ENCODE data around the gene TECR. TPM values are rescaled to one million over a fixed set of nuclear protein-coding genes. Genes with fewer than 3 reads are reported as not detected.
"Not testable (repeated sequence)": the region's sequence is repeated elsewhere in the genome, so short reads cannot be mapped to it uniquely, and the experiment has no call there.

TECR gene
- total and polyA plus RNA-seq, 2 donors, result 51.3 to 143 TPM

GRCh38 chr19:14542711-14543328 lies 13.4 kb downstream of the TECR start:
- DNase-seq (ENCODE audit: low read depth in 6 of 9, low spot score in 9 of 9), result no peak
- H3K27ac ChIP-seq (ENCODE audit: low read depth in 1 of 2, low read length in 1 of 2), result peak overlapping the region in 1 of 2 donors; percentile 62
- H3K9me3 ChIP-seq (ENCODE audit: control insufficient read depth in 2 of 2, insufficient read depth in 1 of 2, low read length in 1 of 2), result no peaks in the 10 kb centered on the region
- H3K4me3 ChIP-seq (ENCODE audit: low read length in 2 of 2), result no peak overlapping the region
- H3K4me1 ChIP-seq (ENCODE audit: control insufficient read depth in 2 of 2, insufficient read depth in 2 of 2, low read length in 2 of 2), result peaks cover 0 to 18% of the 10 kb centered on the region in 2 donors
- 55% methylated on average over 7 of the region's 7 CpGs for WGBS
- peaks cover 2 to 7% of the 10 kb centered on the region in 2 donors for H3K36me3 ChIP-seq (ENCODE audit: control insufficient read depth in 2 of 2, insufficient read depth in 2 of 2, low read length in 1 of 2)
- no peaks in the 10 kb centered on the region for H3K27me3 ChIP-seq (ENCODE audit: control insufficient read depth in 2 of 2, insufficient read depth in 1 of 2, low read length in 1 of 2)

GRCh38 chr19:14544047-14544446 lies 14.7 kb downstream of the TECR start:
- no peak overlapping the region for H3K27ac ChIP-seq (ENCODE audit: low read depth in 1 of 2, low read length in 1 of 2)
- H3K27me3 ChIP-seq (ENCODE audit: control insufficient read depth in 2 of 2, insufficient read depth in 1 of 2, low read length in 1 of 2), result no peaks in the 10 kb centered on the region
- H3K4me1 ChIP-seq (ENCODE audit: control insufficient read depth in 2 of 2, insufficient read depth in 2 of 2, low read length in 2 of 2), result peaks cover 0 to 18% of the 10 kb centered on the region in 2 donors
- no peak for DNase-seq (ENCODE audit: low read depth in 6 of 9, low spot score in 9 of 9)
- H3K4me3 ChIP-seq (ENCODE audit: low read length in 2 of 2), result no peak overlapping the region
- no peaks in the 10 kb centered on the region for H3K9me3 ChIP-seq (ENCODE audit: control insufficient read depth in 2 of 2, insufficient read depth in 1 of 2, low read length in 1 of 2)
- peaks cover 7 to 10% of the 10 kb centered on the region in 2 donors for H3K36me3 ChIP-seq (ENCODE audit: control insufficient read depth in 2 of 2, insufficient read depth in 2 of 2, low read length in 1 of 2)
- 98% methylated on average over 5 of the region's 5 CpGs for WGBS

GRCh38 chr19:14544977-14545715 lies 15.8 kb downstream of the TECR start:
- no peaks in the 10 kb centered on the region for H3K9me3 ChIP-seq (ENCODE audit: control insufficient read depth in 2 of 2, insufficient read depth in 1 of 2, low read length in 1 of 2)
- H3K36me3 ChIP-seq (ENCODE audit: control insufficient read depth in 2 of 2, insufficient read depth in 2 of 2, low read length in 1 of 2), result peaks cover 13 to 14% of the 10 kb centered on the region in 2 donors
- peaks cover 0 to 14% of the 10 kb centered on the region in 2 donors for H3K4me1 ChIP-seq (ENCODE audit: control insufficient read depth in 2 of 2, insufficient read depth in 2 of 2, low read length in 2 of 2)
- no peak overlapping the region for H3K27ac ChIP-seq (ENCODE audit: low read depth in 1 of 2, low read length in 1 of 2)
- WGBS, result 92% methylated on average over 21 of the region's 21 CpGs
- DNase-seq (ENCODE audit: low read depth in 6 of 9, low spot score in 9 of 9), result no peak
- no peaks in the 10 kb centered on the region for H3K27me3 ChIP-seq (ENCODE audit: control insufficient read depth in 2 of 2, insufficient read depth in 1 of 2, low read length in 1 of 2)
- no peak overlapping the region for H3K4me3 ChIP-seq (ENCODE audit: low read length in 2 of 2)

- peaks cover 0 to 19% of the 10 kb centered on the region in 2 donors for H3K4me1 ChIP-seq (ENCODE audit: control insufficient read depth in 2 of 2, insufficient read depth in 2 of 2, low read length in 2 of 2)
- H3K27ac ChIP-seq (ENCODE audit: low read depth in 1 of 2, low read length in 1 of 2), result no peak overlapping the region
- H3K27me3 ChIP-seq (ENCODE audit: control insufficient read depth in 2 of 2, insufficient read depth in 1 of 2, low read length in 1 of 2), result no peaks in the 10 kb centered on the region
- H3K4me3 ChIP-seq (ENCODE audit: low read length in 2 of 2), result no peak overlapping the region
- DNase-seq (ENCODE audit: low read depth in 6 of 9, low spot score in 9 of 9), result no peak
- H3K36me3 ChIP-seq (ENCODE audit: control insufficient read depth in 2 of 2, insufficient read depth in 2 of 2, low read length in 1 of 2), result peaks cover 17 to 18% of the 10 kb centered on the region in 2 donors
- no peaks in the 10 kb centered on the region for H3K9me3 ChIP-seq (ENCODE audit: control insufficient read depth in 2 of 2, insufficient read depth in 1 of 2, low read length in 1 of 2)
- 95% methylated on average over 9 of the region's 9 CpGs for WGBS
Observed at GRCh38 chr19:14545716-14546082, 16.3 kb downstream of the TECR start.

GRCh38 chr19:14550201-14550754 lies 20.9 kb downstream of the TECR start:
- WGBS, result 76% methylated on average over 15 of the region's 15 CpGs
- Histone ChIP-seq H3K4me1 (ENCODE audit: control insufficient read depth in 2 of 2, insufficient read depth in 2 of 2, low read length in 2 of 2) (peaks cover 0 to 39% of the 10 kb centered on the region in 2 donors), H3K27me3 (ENCODE audit: control insufficient read depth in 2 of 2, insufficient read depth in 1 of 2, low read length in 1 of 2) (no peaks in the 10 kb centered on the region), H3K4me3 (ENCODE audit: low read length in 2 of 2) (no peak overlapping the region), H3K36me3 (ENCODE audit: control insufficient read depth in 2 of 2, insufficient read depth in 2 of 2, low read length in 1 of 2) (peaks cover 22 to 29% of the 10 kb centered on the region in 2 donors), H3K27ac (ENCODE audit: low read depth in 1 of 2, low read length in 1 of 2) (peak overlapping the region; percentile 26 to 74), H3K9me3 (ENCODE audit: control insufficient read depth in 2 of 2, insufficient read depth in 1 of 2, low read length in 1 of 2) (no peaks in the 10 kb centered on the region)
- DNase-seq (ENCODE audit: low read depth in 6 of 9, low spot score in 9 of 9), result no peak

- Histone ChIP-seq H3K4me1 (ENCODE audit: control insufficient read depth in 2 of 2, insufficient read depth in 2 of 2, low read length in 2 of 2) (peaks cover 2 to 41% of the 10 kb centered on the region in 2 donors), H3K36me3 (ENCODE audit: control insufficient read depth in 2 of 2, insufficient read depth in 2 of 2, low read length in 1 of 2) (peaks cover 22 to 29% of the 10 kb centered on the region in 2 donors), H3K27ac (ENCODE audit: low read depth in 1 of 2, low read length in 1 of 2) (peak overlapping the region; percentile 89 to 99)
- not testable (repeated sequence) for H3K27me3 ChIP-seq (ENCODE audit: control insufficient read depth in 2 of 2, insufficient read depth in 1 of 2, low read length in 1 of 2); H3K4me3 ChIP-seq (ENCODE audit: low read length in 2 of 2); H3K9me3 ChIP-seq (ENCODE audit: control insufficient read depth in 2 of 2, insufficient read depth in 1 of 2, low read length in 1 of 2)
- 52% methylated on average over 12 of the region's 12 CpGs for WGBS
- peak in 8 of 9 donors; percentile 71 to 96 (median 88) for DNase-seq (ENCODE audit: low read depth in 6 of 9, low spot score in 9 of 9)
Observed at GRCh38 chr19:14551134-14552005, 22.0 kb downstream of the TECR start.

- Histone ChIP-seq H3K36me3 (ENCODE audit: control insufficient read depth in 2 of 2, insufficient read depth in 2 of 2, low read length in 1 of 2) (peaks cover 22 to 29% of the 10 kb centered on the region in 2 donors), H3K27ac (ENCODE audit: low read depth in 1 of 2, low read length in 1 of 2) (peak overlapping the region; percentile 65 to 99), H3K4me1 (ENCODE audit: control insufficient read depth in 2 of 2, insufficient read depth in 2 of 2, low read length in 2 of 2) (peaks cover 5 to 47% of the 10 kb centered on the region in 2 donors)
- not testable (repeated sequence) for DNase-seq (ENCODE audit: low read depth in 6 of 9, low spot score in 9 of 9); H3K4me3 ChIP-seq (ENCODE audit: low read length in 2 of 2); H3K27me3 ChIP-seq (ENCODE audit: control insufficient read depth in 2 of 2, insufficient read depth in 1 of 2, low read length in 1 of 2); H3K9me3 ChIP-seq (ENCODE audit: control insufficient read depth in 2 of 2, insufficient read depth in 1 of 2, low read length in 1 of 2)
- 86% methylated on average over 8 of the region's 8 CpGs for WGBS
Observed at GRCh38 chr19:14552006-14552360, 22.6 kb downstream of the TECR start.

GRCh38 chr19:14553042-14553938 lies 23.9 kb downstream of the TECR start:
- Histone ChIP-seq H3K9me3 (ENCODE audit: control insufficient read depth in 2 of 2, insufficient read depth in 1 of 2, low read length in 1 of 2) (no peaks in the 10 kb centered on the region), H3K4me3 (ENCODE audit: low read length in 2 of 2) (no peak overlapping the region), H3K27me3 (ENCODE audit: control insufficient read depth in 2 of 2, insufficient read depth in 1 of 2, low read length in 1 of 2) (no peaks in the 10 kb centered on the region), H3K36me3 (ENCODE audit: control insufficient read depth in 2 of 2, insufficient read depth in 2 of 2, low read length in 1 of 2) (peaks cover 17 to 33% of the 10 kb centered on the region in 2 donors), H3K27ac (ENCODE audit: low read depth in 1 of 2, low read length in 1 of 2) (peak overlapping the region in 1 of 2 donors; percentile 50), H3K4me1 (ENCODE audit: control insufficient read depth in 2 of 2, insufficient read depth in 2 of 2, low read length in 2 of 2) (peaks cover 5 to 47% of the 10 kb centered on the region in 2 donors)
- WGBS, result 98% methylated on average over 35 of the region's 35 CpGs
- DNase-seq (ENCODE audit: low read depth in 6 of 9, low spot score in 9 of 9), result no peak
